ENCODE results near the gene PTPRN2. TPM values are rescaled to one million over a fixed set of nuclear protein-coding genes. Genes with fewer than 3 reads are reported as not detected.

Gene PTPRN2
- total RNA-seq, 1 experiment from 2014 or later = 2.1 TPM

- H3K79me2 ChIP-seq (ENCODE audit: insufficient read depth, low read length) = no peaks in the 10 kb centered on the region
- POLR2A ChIA-PET = no interaction called here
- ATAC-seq (no peak), DNase-seq (ENCODE audit: low read depth, low spot score) (no peak)
- no peak overlapping the region for H3K4me3 ChIP-seq (replicated peaks in 1 of 2; ENCODE audit: low read depth in 1 of 2, low read length in 2 of 2)
- CTCF ChIA-PET = no interaction called here
- RAD21 ChIA-PET (ENCODE audit: low non-redundant PET in 1 of 2, low total read pairs in 2 of 2, uncharacterized antibody in 2 of 2, unreplicated experiment in 2 of 2) = no interaction called here
- no peaks in the 10 kb centered on the region for H4K20me1 ChIP-seq (ENCODE audit: insufficient read depth)
- no peak overlapping the region for H3K4me2 ChIP-seq (ENCODE audit: low read length)
- H3K9ac ChIP-seq (ENCODE audit: low read length) = no peak overlapping the region
- peaks cover 0 to 8% of the 10 kb centered on the region in 2 experiments; a peak in 1 of 4 replicates for H3K9me3 ChIP-seq (ENCODE audit: control insufficient read depth in 1 of 2, insufficient read depth in 1 of 2, low read depth in 1 of 2, low read length in 2 of 2)
- no peaks in the 10 kb centered on the region for H3K36me3 ChIP-seq (ENCODE audit: control insufficient read depth in 1 of 2, insufficient read depth in 2 of 2, low read length in 2 of 2)
- H3K9me2 ChIP-seq (ENCODE audit: insufficient read depth) = no peaks in the 10 kb centered on the region
- no peak overlapping the region for H2AFZ ChIP-seq (ENCODE audit: low read depth, low read length, poor library complexity, severe bottlenecking)
- H3K27ac ChIP-seq (ENCODE audit: low read depth, low read length) = no peak overlapping the region
- intact Hi-C loops (cut with micrococcal nuclease) = no loop called here
- no TSS peak for BruUV-seq (replicated peaks)
- TF ChIP-seq CEBPB (IDR thresholded peaks at IDR 0.05; ENCODE audit: low read depth) = no peak
- TF ChIP-seq EZH2 (IDR thresholded peaks at IDR 0.05) = no peak
- no peak for TF ChIP-seq CBX3 (IDR thresholded peaks at IDR 0.05; ENCODE audit: low read depth)
- TF ChIP-seq ZNF274 (IDR thresholded peaks at IDR 0.05; ENCODE audit: low read depth, low read length) = no peak
- TF ChIP-seq ZBTB33 (IDR thresholded peaks at IDR 0.05; ENCODE audit: extremely low read depth, insufficient replicate concordance, low read length) = no peak
- TF ChIP-seq SRF (IDR thresholded peaks at IDR 0.05; ENCODE audit: low read depth) = no peak
- no peak for TF ChIP-seq RAD21 (IDR thresholded peaks at IDR 0.05; ENCODE audit: low read depth)
- no peak for TF ChIP-seq YY1 (IDR thresholded peaks at IDR 0.05; ENCODE audit: extremely low read depth, insufficient replicate concordance, low read depth, low read length)
- no peak for TF ChIP-seq CTCF (IDR thresholded peaks at IDR 0.05 in 2 of 3, conservative IDR thresholded peaks at IDR 0.05 in 1 of 3; ENCODE audit: borderline replicate concordance in 1 of 3, insufficient read depth in 1 of 3, low read depth in 2 of 3, low read length in 2 of 3)
- TF ChIP-seq EZH2phosphoT487 (IDR thresholded peaks at IDR 0.05; ENCODE audit: borderline replicate concordance) = no peak
- no peak for TF ChIP-seq TCF7L2 (IDR thresholded peaks at IDR 0.05; ENCODE audit: borderline replicate concordance, extremely low read depth, insufficient read depth, insufficient read length)
- no peak for TF ChIP-seq ATF3 (IDR thresholded peaks at IDR 0.05)
- TF ChIP-seq REST (IDR thresholded peaks at IDR 0.05; ENCODE audit: low read depth) = no peak
- no peak for TF ChIP-seq SIN3A (IDR thresholded peaks at IDR 0.05; ENCODE audit: low read depth)
- peaks cover 0 to 11% of the 10 kb centered on the region in 2 experiments; a peak in 2 of 4 replicates for H3K4me1 ChIP-seq (ENCODE audit: control insufficient read depth in 1 of 2, insufficient read depth in 2 of 2, low read length in 2 of 2)
- no peaks in the 10 kb centered on the region for H3K27me3 ChIP-seq (ENCODE audit: insufficient read depth, low read length)
These were observed 775.7 kb downstream of the PTPRN2 start for GRCh38 chr7:157811946-157812345.
